GM18907 (cell line): ENCODE data around the gene PRR36.

ENCODE experiments used
- ATAC-seq: cut with Tn5 transposase; IDR thresholded peaks from one replicate; pipeline ENCODE4 v1.9.1; 2021; ENCODE audit warnings: mild to moderate bottlenecking, moderate library complexity; ENCODE audit not compliant: unreplicated experiment

Gene PRR36

DNA sequence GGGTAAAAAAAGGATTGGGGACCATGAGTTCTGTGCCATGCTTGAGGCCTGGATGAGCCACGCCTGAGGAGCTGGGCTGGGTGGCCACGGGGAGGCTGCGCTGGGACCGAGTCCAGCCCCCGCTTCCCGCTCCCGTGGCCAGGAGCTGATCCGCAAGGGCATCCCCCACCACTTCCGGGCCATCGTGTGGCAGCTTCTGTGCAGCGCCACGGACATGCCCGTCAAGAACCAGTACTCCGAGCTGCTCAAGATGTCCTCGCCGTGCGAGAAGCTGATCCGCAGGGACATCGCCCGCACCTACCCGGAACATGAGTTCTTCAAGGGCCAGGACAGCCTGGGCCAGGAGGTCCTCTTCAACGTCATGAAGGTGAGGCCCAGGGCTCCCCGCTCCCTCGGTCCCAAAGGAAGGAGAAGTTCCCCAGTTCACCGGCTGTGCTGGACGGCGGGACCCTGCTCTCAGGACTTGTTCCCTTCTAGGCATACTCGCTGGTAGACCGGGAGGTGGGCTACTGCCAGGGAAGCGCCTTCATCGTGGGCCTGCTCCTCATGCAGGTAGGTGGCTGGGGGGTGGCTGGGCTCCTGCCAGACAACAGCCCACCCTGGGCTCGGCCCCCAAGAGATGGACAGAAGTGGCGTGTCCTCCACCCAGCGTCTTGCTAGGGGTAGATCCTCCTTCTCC lies 25.3 kb downstream of the PRR36 start:
- no peak for ATAC-seq

DNA sequence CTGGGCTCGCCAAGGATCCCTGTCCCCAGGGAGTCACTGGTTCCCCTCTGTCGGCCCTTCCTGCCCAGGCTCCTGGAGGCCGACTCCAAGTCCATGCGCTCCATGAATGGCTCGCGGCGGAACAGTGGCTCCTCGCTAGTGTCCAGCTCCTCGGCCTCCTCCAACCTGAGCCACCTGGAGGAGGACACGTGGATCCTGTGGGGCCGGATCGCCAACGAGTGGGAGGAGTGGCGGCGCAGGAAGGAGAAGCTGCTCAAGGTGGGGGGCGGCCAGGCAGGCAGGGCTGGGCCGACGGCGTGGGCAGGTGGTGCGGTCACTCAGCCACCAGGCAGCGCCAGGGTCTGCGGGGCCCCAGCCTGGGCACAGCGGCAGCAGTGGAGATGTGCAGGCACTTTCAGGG lies 26.5 kb downstream of the PRR36 start:
- ATAC-seq, result no peak

DNA sequence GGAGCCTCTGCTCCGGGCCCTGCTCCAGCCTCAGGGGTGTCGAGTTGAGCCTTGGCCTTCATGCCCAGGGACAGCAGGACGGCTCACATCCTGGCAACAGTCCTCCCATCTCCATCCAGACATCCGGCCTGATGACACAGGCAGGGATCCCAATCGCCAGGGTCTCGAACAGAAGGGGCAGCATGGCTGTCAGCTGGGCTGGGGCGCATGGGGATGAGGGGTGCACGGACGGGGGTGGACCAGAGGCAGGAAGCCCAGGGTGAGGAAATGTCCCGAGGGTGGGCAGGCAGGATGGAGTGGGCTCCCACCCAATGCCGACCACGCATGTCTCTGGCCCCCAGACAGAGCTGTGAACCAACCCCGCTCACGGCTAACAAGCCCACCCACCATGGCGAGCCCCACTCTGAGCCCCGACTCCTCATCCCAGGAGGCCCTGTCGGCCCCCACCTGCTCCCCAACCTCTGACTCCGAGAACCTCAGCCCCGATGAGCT lies 28.0 kb downstream of the PRR36 start:
- ATAC-seq, result no peak

DNA sequence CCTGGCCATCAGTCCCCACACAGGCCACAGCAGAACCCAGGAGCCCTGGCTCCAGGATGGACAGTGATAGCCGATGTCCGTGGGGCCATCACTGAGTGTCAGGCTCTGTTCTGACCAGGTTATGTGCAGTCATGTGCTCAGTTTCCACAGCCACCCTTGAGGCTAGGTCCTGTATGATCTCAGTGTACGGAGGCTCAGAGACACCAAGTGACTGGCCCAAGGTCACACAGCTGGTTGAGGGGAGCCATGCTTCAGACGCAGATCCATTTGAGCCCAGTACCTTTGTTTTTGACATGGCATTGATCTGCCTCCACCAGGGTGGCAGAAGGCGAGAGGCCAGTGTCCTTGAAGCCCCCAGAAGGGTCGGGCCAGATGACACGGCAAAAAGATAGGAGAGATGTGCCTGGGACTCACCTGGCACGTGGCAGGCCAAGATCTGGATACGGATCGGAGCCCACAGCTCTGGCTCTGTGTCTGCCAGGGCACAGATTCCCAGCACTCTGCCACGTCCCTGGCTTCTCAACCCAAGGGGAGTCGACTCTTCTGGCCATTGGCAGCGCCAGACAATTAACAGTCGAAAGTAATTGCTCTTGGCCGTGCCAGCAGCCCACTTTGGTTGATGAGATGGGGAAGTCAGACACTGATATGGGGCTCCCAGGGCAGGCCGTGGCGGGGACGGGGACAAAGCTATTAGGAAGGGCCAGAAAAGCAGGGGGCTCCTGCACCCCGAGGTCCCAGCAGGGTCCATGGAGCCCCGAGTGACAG lies 28.6 kb downstream of the PRR36 start:
- no peak for ATAC-seq

DNA sequence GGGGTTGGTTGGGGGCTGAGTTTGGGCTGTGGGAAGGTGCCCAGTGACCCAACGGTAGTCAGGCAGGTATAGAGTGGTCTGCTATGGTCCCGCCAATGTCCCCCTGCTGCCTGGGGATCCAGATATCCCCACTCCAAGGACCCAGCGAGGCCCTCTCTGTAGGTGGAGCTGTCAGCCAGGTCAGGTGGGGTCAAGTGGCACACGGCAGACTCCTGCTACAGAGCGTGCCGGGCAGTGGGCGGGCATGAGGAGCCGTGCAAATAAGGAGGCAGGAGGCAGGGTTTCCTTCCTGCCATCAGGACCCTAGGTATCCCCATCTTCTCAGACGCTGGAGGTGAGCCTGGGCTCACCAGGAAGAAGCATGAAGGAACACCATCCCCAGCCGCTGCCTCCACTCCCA lies 29.2 kb downstream of the PRR36 start:
- no peak for ATAC-seq

DNA sequence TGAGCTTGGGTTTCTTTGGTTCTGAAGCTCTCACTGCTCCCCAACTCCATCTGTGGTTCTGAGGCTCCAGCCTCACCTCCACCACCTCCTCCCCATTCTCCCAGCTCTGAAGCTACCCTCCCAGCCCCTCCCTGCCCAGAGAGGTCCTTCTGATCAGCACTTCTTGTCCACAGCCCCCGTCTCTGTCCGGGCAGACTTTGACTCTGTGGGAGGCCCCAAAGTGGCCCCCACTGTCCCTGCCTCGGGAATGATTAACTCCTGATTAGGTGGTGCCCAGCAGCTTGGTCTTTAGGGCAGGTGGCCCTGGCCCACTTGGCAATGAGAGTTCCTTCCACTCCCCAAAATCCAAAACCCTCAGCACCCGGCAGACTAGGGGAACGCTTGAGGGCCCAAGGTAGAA lies 29.8 kb downstream of the PRR36 start:
- no peak for ATAC-seq

DNA sequence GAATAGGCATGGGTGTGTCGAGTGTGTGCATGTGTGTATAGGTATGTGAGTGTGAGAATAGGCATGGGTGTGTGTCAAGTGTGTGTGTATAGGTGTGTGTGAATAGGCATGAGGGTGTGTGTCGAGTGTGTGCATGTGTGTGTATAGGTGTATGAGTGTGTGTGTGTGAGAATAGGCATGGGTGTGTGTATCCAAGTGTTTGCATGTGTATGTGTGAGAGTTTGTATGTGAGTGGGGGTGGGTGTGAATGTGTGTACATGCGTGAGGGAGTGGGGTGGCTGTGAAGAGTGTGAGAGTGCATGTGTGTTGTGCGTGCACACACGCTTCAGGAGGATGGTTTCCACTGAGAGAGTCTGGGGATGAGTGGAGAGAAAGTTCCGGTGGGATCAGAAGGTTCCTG lies 30.7 kb downstream of the PRR36 start:
- no peak for ATAC-seq

DNA sequence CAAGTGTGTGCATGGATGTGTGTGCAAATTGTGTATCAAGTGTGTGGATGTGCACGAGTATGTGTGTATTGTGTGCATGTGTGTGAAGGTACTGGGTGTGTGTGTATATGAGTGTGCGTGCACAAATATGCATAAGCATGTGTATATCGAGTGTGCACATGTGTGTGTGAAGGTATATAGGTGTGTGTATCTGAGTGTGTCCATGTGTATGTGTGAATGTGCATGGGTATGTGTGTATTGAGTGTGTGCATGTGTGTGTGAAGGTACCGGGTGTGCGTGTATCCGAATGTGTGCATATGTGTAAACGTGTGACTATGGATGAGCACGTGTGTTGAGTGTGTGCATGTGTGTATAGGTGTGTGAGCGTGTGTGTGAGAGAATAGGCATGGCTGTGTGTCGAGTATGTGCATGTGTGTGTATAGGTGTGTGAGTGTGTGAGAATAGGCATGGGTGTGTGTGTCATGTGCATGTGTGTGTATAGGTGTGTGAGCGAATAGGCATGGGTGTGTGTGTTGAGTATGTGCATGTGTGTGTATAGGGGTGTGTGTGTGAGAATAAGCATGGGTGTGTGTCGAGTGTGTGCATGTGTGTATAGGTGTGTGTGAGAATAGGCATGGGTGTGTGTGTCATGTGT lies 31.4 kb downstream of the PRR36 start:
- ATAC-seq, result no peak

DNA sequence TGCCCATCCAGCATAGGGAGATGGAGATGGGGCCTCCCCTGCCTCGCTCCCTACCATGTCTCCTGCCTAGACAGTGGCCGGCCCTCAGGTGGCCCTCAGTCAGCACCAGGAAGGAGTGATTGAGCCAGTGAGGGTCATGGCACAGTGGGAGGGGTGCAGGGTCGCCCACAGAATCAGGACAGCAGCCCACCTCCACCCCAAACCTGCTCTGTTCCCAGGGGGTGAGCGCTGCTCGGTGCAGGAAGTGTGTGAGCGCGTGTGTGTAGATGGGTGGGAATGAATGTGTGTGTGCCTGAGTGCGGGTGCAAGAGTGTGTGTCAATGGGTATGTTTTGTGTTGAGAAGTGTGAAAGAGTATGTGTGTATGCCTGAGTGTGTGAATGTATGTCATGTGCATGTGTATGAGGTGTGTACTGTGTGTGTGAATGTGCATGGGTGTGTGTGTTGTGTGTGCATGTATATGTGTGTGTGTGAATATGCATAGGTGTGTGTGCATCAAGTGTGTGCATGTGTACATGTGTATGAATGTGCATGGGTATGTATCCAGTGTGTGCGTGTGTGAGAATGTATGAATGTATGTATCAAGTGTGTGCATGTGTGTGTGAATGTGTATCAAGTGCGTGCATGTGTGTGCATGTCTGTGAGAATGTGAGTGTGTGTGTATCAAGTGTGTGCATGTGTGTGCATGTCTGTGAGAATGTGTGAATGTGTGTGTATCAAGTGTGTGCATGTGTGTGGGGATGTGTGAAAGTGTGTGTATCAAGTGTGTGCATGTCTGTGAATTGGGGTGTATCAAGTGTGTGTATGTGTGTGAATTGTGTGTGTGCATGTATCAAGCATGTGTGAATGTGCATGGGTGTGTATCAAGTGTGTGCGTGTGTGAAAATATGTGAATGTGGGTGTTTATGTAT lies 32.2 kb downstream of the PRR36 start:
- no peak for ATAC-seq

DNA sequence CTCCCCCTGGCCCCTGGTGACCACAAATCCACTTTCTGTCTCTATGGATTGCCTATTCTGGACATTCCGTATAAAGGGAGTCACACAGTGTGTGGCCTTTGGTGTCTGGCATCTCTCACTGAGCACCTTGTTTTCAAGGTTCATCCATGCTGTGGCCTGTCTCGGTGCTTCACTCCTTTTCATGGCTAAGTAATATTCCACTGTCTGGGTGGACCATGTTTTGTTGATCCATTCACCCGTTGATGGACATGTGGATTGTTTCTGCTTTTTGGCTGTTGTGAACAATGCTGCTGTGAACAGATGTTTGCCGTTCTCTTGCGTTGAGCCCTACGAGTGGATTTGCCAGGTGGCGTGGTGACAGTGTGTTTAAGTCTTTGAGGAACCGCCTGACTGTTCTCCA lies 33.6 kb downstream of the PRR36 start:
- no peak for ATAC-seq

DNA sequence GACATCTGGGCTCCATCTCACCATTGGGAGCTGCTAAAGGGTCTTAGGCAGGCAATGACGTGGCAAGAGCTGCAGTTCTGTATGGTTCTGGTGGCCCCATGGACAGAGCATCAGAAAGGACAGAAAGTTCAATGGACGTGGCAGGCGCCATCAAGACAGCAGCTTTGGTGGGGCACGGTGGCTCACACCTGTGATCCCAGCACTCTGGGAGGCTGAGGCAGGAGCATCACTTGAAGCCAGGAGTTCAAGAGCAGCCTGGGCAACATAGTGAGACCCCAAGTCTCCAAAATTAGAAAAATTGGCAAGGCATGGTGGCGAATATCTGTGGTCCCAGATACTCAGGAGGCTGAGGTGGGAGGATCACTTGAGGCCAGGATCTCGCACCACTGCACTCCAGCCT lies 34.7 kb downstream of the PRR36 start:
- ATAC-seq, result no peak

DNA sequence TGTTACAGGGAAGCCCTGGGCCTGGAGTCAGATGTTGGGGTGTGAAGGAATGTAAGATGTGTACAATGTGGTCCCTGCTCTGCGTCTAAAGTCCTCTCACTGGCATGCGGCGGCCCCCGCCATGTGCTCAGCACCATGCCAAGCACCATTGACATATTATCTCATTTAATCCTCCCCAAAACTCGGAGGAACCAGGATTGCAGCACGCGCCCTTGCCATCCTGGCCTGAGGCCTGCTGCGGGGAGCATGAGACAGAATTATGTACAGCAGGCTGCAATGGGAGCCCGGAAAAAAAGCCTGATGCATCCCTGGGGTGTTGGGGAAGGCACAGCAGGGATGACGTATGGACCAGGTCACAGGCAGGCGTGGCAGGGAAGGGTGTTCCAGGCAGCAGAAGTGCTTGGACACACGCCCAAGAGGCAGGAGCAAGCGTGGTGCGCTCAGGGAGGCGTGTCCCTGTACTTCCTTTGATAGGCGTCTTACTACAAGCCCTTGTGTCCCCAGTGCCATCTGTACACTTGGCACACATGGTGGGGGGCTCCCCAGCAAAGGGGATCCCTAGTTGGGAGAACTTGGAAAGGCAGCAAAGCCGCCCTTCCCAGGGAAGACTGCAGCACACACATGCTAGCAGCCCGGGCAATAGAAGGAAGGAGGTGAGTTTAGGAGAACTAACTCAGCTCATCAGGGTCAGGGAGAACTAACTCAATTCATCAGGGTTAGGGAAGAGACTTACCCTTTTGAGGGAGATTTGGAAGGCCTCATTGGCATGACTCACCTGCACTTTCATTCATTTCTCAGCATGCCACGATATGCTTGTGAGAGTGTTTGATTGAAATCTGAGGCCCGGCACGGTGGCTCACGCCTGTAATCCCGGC lies 40.7 kb downstream of the PRR36 start:
- ATAC-seq, result no peak

DNA sequence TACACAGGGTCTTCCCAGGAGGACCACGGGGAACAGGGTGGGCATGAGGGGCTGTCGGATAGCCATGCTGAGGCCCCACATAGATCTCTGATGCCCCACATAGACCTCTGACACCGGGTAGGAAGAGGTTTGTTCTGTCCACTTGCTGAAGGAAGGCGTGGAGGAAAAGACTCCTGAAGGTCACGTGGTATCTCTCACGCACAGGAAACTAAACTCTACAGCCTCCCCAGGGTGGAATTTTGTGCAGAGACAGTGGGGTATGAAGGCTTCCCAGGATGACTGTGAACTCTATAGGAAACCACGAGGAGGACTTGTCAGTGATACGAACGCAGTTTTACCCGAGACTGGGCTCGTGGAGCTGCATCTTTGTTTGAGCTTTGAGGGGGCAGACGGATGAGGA lies 41.4 kb downstream of the PRR36 start:
- no peak for ATAC-seq

DNA sequence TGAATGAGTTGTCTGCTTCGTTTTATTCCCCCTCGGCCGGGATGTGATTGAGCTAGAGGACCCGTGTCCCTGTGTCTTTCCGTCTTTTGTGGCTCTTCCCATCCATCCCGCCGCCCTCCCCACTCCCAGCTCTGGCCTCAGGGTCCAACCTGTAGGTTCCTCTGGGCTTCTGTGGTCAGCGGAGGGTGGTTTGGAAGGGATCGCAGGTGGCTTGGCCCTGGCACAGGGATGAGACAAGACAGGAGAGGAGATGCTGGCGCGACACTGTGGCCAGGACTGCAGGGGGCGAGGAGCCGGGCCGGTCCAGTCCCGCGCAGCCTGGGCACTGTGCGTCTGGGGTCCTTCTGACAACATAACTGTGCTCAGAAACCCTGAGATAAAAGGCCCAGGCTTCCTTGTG lies 42.2 kb downstream of the PRR36 start:
- no peak for ATAC-seq

DNA sequence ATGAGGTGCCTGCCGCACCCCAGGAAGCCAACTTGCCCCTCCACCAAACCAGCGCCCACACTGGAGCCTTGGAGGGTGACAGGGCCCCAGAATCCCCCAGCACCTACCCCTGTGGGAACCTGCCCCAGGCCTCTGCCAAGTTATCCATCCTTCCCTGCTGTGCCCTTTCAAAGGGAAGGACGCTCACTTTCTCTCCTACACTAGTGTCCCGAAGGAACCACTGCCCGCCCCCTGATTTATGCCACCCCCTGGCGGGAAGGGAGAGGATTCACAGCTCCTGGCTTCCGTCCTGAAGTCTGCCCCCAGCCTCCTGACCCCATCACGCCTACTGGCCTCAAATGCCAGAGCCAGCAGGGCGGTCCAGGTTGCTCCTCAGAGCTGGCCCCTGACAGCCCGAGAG lies 42.7 kb downstream of the PRR36 start:
- ATAC-seq, result no peak

DNA sequence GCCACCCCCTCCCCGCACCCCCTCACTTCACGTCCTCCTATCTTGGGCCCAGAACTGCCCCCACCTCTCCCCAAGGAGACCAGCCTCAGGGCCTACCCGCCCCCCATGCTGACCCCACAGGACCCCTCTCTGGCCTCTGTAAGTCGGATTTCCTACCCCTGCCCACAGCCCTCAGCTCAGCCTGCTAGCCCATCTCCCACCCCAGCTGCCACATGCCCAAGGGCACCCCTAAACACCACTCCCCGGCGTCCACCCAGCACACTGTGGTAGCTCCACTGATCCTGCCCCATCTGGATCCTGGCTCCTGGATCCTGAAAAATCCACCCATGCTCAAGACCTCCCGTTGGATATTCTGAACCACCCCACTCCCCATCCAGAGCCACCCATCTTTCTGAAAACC lies 43.4 kb downstream of the PRR36 start:
- no peak for ATAC-seq

DNA sequence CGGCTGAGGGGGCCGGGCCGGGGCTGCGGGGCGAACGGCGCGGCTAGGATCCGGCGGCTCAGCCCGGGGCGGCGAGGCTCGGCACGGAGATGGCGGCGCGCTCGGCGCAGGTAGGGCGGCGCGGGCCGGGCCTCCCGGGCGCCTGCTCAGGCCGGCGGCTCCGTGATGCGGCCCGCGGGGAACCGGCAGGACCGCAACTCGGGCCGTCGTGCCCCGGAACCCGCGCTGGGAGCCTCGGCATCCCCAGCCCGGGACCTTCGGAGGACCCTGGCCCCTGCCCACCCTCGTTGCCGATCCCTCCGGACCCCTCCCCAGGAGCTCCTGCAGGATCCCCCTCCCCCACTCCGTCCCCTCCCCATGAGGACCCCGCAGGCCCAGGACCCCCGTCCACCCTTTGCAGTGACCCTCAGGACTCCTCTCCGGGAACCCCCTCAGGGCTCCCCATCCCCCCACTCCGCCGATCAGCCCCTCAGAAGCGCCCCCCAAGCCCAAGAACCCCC lies 43.9 kb downstream of the PRR36 start:
- ATAC-seq, result no peak

DNA sequence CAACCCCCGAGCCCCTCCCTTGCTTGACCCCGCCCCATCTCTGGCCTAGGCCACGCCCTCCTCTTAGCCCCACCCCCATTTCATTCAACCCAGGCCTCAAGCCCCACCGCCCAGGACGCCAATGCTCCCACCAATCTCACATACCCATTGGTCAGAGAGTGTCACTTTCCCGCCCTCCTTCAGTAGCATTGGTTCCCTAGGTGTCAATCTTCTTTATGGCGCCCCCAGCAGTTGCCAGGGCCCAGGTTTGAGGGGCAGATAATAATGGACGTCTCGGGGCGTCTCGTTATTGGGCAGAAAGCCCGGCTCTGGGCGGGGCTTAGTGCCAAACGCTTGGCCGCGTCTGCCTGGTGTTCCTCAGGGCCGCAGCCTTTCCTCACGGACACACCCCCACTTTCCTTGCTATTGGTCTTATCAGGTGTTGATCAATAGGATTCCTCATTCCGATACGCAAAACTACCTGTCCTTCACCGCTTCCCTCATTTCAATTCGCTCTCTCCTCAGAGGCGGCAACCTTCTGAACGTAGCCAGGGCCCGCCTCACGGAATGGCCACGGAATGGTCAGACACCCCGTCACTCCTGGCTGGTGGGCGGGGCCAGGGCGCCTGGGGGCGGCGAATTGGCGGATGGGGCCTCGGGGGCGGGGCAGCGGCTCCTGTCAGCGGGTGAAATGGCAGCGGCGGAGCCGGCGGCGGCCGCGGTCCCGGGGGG lies 44.5 kb downstream of the PRR36 start, which contains the start of gene EVI5L:
EVI5L (plus strand) TSS at position 658 of the 711 bp plus-strand sequence. CDS start 16,325 bp downstream, outside the sequence.
- peak; percentile 88 for ATAC-seq

DNA sequence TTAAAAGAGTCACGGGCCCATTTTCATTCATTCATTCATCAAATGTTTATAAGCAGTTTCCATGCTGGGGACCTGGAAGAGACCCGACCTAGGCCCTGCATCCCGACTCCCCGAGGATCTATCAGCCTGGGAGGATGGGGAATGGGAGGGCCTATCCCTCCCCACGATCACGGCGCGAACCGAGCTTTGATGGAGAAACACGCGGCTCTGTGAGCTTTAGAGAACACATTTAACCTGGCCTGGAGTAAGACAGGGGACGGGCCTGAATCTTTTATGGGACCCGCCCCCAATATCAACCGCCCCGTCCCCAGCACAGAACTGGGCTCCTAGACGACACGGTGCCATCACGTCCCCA lies 45.0 kb downstream of the PRR36 start:
- ATAC-seq, result no peak
